Naive thymus-derived CD8-positive, alpha-beta T cell (primary cell): Measurements from ENCODE around the gene IFNA10. TPM values are rescaled to one million over a fixed set of nuclear protein-coding genes. Genes with fewer than 3 reads are reported as not detected.
"Not testable (repeated sequence)": the region's sequence is repeated elsewhere in the genome, so short reads cannot be mapped to it uniquely, and the experiment has no call there.

Experiments
- ATAC-seq, 2 donors: fragments of 150-1000 bp; cut with Tn5 transposase in 1 of 2; sonication (Bioruptor Pico), chemical (Tn5 transposase) in 1 of 2; 1 replicate in 1 of 2; 2 replicates in 1 of 2; pipeline ENCODE4 v1.10.0; 2021; ENCODE audit warnings: mild to moderate bottlenecking in 2 of 2, moderate library complexity in 2 of 2
- POLR2A ChIA-PET: fragments of 350-600 bp; sonication (Branson Sonifier 250); formaldehyde crosslinking; loops from one replicate; lab custom pipeline; 2021; ENCODE audit warnings: antibody characterized with exemption; lab: Charles Lee
- DNase-seq, 10 donors: peaks; one replicate each; pipeline versions ENCODE4 v3.0.0 to v3.0.0-alpha.2; 2020 to 2022
- H3K27ac Mint-ChIP-seq, 10 donors: one replicate each; pipeline ENCODE4 v1.8.0; 2020 to 2022; ENCODE audit warnings: mild to moderate bottlenecking in 10 of 10, mixed read lengths in 10 of 10, moderate library complexity in 4 of 10, inconsistent platforms in 1 of 10
- H3K27me3 Mint-ChIP-seq, 5 donors: one replicate each; pipeline ENCODE4 v1.8.0; 2021 to 2022; ENCODE audit warnings: mixed read lengths in 5 of 5
- H3K36me3 Mint-ChIP-seq, 3 donors: one replicate each; pipeline ENCODE4 v1.8.0; 2020 to 2022; ENCODE audit warnings: mixed read lengths in 3 of 3, mild to moderate bottlenecking in 2 of 3, inconsistent platforms in 1 of 3
- H3K4me1 Mint-ChIP-seq, 4 donors: one replicate each; pipeline ENCODE4 v1.8.0; 2021 to 2022; ENCODE audit warnings: mixed read lengths in 4 of 4
- H3K4me3 Mint-ChIP-seq, 10 donors: one replicate each; pipeline ENCODE4 v1.8.0; 2020 to 2022; ENCODE audit warnings: mild to moderate bottlenecking in 10 of 10, mixed read lengths in 10 of 10, moderate library complexity in 6 of 10, inconsistent platforms in 1 of 10
- H3K9me3 Mint-ChIP-seq, 9 donors: one replicate each; pipeline ENCODE4 v1.8.0; 2020 to 2022; ENCODE audit warnings: mixed read lengths in 9 of 9, mild to moderate bottlenecking in 3 of 9, inconsistent platforms in 1 of 9, moderate library complexity in 1 of 9
- polyA plus RNA-seq, 3 donors: library from polyadenylated mRNA; unstranded; fragments of 300-500 nt; fragmentation: Illumina TruSeq; gene quantifications; one replicate each; pipeline ENCODE4 v1.2.3, GENCODE V29; 2021
- total RNA-seq, 8 experiments: library from RNA in 2 of 8; stranded (reverse) in 2 of 8; gene quantifications; one replicate each; pipeline ENCODE4 v1.2.3 and lab custom pipeline; 2021 to 2026

IFNA10 gene
- not detected for total RNA-seq
- not detected for polyA plus RNA-seq
- 0 reads per million in 6 experiments for total RNA-seq (lab: John Stamatoyannopoulos, UW)

DNA sequence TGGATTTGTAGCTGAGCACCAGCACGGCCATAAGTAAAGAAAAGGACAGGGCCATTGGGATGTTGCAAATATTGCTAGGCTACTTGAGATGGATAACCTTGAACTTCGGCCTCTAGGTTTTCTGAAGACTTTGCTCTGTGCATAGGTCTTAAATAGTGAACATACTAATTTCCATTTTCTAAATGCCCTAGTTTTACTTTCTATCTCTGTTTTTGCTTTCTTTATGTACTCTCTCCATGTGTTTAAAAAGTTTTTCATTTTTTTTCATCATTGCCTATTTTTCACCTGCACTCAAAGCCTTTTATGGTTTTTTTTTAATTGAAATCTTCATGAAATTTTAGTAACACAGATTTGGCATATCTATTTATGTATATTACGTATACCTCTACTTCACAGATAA lies at the start of gene IFNA10:
Gene IFNA10 (minus strand): TSS at position 101 of the 400 bp plus-strand sequence. CDS start 46 bp downstream, at position 55.
- H3K4me3 Mint-ChIP-seq, H3K4me1 Mint-ChIP-seq, H3K9me3 Mint-ChIP-seq, H3K36me3 Mint-ChIP-seq, H3K27ac Mint-ChIP-seq, POLR2A ChIA-PET, DNase-seq, ATAC-seq: not testable (repeated sequence)
- peaks cover 3 to 19% (median 14%) of the 10 kb centered on the region in 5 donors for H3K27me3 Mint-ChIP-seq

DNA sequence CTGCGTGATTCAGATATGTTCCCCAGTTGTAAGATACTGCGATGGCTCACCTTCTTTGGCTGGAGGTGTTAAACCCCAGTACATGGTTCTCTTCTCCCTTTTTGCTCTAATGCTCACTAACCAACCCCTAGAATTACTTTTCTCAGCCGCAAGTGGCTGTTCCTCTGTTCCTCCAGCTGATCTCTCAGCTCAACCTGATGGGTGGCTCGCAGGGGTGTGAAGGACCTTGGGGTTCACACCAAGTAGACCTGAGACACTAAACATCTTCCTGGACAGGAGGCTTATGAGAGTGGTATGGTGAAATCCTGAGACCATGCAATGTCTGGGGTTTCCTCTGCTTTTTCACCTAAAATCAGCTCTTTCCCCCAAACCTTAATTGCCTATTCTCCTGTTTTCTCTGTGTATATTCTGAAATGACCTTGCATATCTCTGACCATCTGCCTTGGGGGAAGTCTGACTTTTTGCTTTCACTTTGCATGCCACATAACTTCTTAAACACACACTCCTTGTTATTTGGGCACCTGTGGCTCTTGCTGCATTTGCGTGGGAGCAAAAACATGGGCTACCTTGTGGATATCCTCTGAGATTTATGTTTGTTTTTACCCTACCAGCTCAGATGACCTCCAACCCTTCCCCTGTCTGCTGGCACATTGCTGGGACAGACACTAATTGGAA lies 48.7 kb upstream of the IFNA10 start:
- ATAC-seq (no peak), DNase-seq (no peak)
- POLR2A ChIA-PET, result no interaction called here
- H3K27me3 Mint-ChIP-seq, result peaks cover 0 to 11% (median 3%) of the 10 kb centered on the region in 5 donors
- H3K9me3 Mint-ChIP-seq, result no peaks in the 10 kb centered on the region
- H3K36me3 Mint-ChIP-seq, result no peaks in the 10 kb centered on the region
- peak overlapping the region in 1 of 10 donors; percentile 9 for H3K27ac Mint-ChIP-seq
- H3K4me3 Mint-ChIP-seq, result no peak overlapping the region
- peaks cover 6 to 8% (median 7%) of the 10 kb centered on the region in 4 donors for H3K4me1 Mint-ChIP-seq

DNA sequence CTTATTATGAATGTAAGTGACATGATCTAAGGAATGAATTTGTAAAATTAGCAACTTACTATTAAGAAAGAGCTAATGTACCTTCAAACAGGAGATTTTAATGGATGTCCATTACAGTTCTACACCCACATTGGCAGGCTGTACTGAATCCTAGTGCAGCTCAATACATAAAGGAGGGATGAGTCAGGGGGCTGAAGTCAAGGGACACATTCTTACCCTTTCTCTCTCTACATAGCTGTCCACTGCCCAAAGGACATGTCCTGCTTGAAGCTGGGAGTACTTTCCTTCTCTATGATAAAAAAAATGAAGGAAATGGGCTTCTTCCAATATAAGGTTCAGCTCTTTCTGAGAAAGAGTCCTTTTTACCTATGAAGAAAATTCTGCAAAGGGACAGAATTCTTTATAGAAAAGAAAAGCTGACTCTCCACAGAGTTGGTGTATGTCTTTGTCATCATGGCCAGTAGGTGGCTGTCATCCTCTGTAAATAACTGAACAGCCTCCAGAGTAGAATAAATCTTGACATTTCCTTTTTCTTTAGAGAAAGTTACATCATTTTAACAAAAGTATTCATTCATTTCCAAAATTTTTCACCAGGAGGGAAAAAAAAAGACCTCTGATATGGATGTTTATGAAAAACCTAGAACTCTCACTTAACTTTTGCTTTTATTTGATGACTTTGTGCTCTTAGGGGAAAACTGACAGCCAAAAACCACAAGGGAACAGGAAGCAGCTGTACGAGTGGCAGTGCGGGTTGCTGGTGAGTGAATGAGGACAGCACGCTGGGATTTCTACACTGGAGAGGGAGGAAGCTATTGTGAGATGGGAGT lies 46.0 kb upstream of the IFNA10 start:
- DNase-seq (peak in 3 of 10 donors; percentile 3 to 29 (median 18)), ATAC-seq (peak; percentile 72 to 79)
- H3K36me3 Mint-ChIP-seq, result no peaks in the 10 kb centered on the region
- peaks cover 0 to 11% (median 6%) of the 10 kb centered on the region in 5 donors for H3K27me3 Mint-ChIP-seq
- peak overlapping the region in 5 of 10 donors; percentile 1 to 67 (median 24) for H3K4me3 Mint-ChIP-seq
- no peaks in the 10 kb centered on the region for H3K9me3 Mint-ChIP-seq
- H3K27ac Mint-ChIP-seq, result peak overlapping the region in 2 of 10 donors; percentile 46 to 87
- H3K4me1 Mint-ChIP-seq, result peaks cover 6 to 8% (median 7%) of the 10 kb centered on the region in 4 donors
- POLR2A ChIA-PET, result interaction anchor here (0.6 kb wide), 1 partner anchor 306 kb away, joined by 3 read pairs; no protein-coding TSS in a partner anchor

DNA sequence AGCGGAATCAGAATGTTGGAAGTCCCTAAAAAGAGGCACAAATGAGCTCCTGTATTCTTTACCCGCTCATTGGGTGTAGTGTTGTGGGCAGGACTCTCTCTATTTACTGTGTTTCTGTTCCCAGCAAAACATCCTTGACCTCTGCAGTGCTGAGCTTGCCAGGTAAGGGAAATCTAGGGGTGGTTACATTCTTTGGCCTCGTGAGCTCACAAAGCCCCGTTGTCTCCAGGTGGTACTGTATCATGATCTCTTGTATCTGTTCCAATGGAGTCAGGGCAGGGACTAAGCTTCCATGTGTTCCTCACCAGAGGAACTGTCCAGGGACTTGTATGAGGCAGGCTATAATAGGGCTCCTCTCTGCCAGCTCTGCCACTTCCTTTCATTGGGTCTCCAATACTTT lies 44.7 kb upstream of the IFNA10 start:
- DNase-seq (no peak), ATAC-seq (no peak)
- no peaks in the 10 kb centered on the region for H3K9me3 Mint-ChIP-seq
- no peak overlapping the region for H3K27ac Mint-ChIP-seq
- peaks cover 6 to 8% (median 7%) of the 10 kb centered on the region in 4 donors for H3K4me1 Mint-ChIP-seq
- no peaks in the 10 kb centered on the region for H3K36me3 Mint-ChIP-seq
- H3K27me3 Mint-ChIP-seq, result peaks cover 0 to 11% (median 4%) of the 10 kb centered on the region in 5 donors
- POLR2A ChIA-PET, result no interaction called here
- no peak overlapping the region for H3K4me3 Mint-ChIP-seq

DNA sequence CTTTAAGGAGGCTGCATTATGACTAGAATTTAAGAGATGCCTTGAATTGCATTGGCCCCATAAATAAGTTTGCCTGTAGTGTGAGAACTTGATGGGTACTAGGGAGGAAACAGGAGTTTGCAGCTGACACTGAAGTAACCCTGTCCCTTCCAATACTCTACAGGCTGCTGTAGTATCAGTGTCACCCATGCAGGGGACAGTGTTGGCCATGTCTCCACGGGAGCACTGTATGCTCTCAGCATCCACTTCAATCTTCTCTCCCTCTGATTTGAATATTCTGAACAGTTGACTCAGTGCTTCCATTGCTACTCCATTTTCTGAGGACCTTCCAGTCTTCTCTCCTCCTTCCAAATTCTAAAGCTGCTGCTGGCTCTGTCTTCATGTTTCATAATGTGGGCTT lies 44.2 kb upstream of the IFNA10 start:
- POLR2A ChIA-PET, result no interaction called here
- no peaks in the 10 kb centered on the region for H3K36me3 Mint-ChIP-seq
- H3K27ac Mint-ChIP-seq, result no peak overlapping the region
- no peak for ATAC-seq
- peaks cover 0 to 11% (median 4%) of the 10 kb centered on the region in 5 donors for H3K27me3 Mint-ChIP-seq
- H3K4me1 Mint-ChIP-seq, result peaks cover 6 to 8% (median 7%) of the 10 kb centered on the region in 4 donors
- H3K9me3 Mint-ChIP-seq, result no peaks in the 10 kb centered on the region
- no peak for DNase-seq
- no peak overlapping the region for H3K4me3 Mint-ChIP-seq

DNA sequence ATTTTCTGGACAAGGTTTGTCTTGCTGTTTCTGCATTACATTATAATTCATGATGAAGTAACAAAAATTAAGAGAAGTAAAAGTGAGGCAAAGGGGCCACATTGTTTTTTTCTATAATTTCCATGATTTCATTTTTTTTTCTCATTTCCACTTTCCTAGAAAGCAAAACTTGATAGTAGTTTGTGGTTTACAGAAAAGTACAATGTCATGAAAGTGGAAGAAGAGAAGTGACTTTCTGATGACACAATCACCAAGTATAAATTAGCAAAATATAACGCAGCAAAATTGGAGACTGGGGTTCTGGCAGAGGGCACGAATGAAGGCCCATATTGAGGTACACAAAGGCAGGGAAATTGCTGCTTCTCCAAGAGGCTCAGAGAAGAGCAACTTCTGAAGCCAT lies 37.9 kb upstream of the IFNA10 start:
- no peak overlapping the region for H3K4me3 Mint-ChIP-seq
- no peaks in the 10 kb centered on the region for H3K9me3 Mint-ChIP-seq
- no peak overlapping the region for H3K27ac Mint-ChIP-seq
- ATAC-seq (no peak), DNase-seq (no peak)
- H3K36me3 Mint-ChIP-seq, result peaks cover 0 to 1% (median 0%) of the 10 kb centered on the region in 3 donors
- POLR2A ChIA-PET, result no interaction called here
- peaks cover 2 to 20% (median 8%) of the 10 kb centered on the region in 5 donors for H3K27me3 Mint-ChIP-seq
- no peaks in the 10 kb centered on the region for H3K4me1 Mint-ChIP-seq

DNA sequence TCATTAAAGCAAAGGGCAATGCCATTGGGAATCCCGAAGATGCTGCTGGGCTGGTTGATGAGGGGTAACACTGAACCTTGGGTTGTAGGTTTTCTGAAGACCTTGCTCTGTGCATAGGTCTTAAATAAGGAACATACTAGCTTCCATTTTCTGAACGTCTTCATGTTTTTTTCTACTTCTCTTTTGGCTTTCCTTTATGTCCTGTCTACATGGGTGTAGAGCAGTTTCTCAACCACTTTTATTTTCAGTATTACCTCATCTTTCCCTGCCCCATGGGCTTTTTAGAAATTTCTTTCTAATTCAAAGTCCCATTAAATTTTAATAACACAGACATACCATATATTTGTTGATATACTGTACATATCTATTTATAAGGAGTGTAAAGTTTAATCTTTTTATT lies 33.0 kb upstream of the IFNA10 start, which contains the start of gene IFNA14:
Gene IFNA14 (minus strand): TSS at position 95 of the 400 bp plus-strand sequence. CDS start 70 bp downstream, at position 25.
- Mint-ChIP-seq H3K9me3 (no peaks in the 10 kb centered on the region), H3K4me1 (peaks cover 3 to 13% (median 9%) of the 10 kb centered on the region in 4 donors), H3K27ac (no peak within 1 kb of the TSS), H3K27me3 (peaks cover 5 to 20% (median 8%) of the 10 kb centered on the region in 5 donors), H3K4me3 (no peak within 1 kb of the TSS), H3K36me3 (no peaks in the 10 kb centered on the region)
- POLR2A ChIA-PET, result no interaction called here
- DNase-seq (no peak), ATAC-seq (no peak)

DNA sequence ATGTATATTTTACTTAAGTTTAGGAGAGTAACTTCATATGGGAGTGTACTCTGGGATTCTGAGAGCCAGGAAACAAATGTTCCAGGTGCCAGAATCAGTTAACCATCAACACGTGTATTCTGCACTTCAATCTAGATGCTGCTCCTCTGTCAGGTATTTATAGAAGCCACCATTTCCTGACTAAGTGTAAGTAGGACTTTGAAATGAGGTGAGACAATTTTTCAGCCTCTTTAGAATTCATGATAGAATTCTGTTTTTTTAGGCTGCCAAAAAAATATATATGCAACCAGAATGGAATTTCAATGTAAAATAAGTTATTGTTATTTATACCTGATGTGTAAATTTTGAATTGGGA lies 29.4 kb upstream of the IFNA10 start:
- H3K4me3 Mint-ChIP-seq, result peak overlapping the region in 8 of 10 donors; percentile 23 to 76 (median 58)
- ATAC-seq, DNase-seq, H3K36me3 Mint-ChIP-seq, POLR2A ChIA-PET, H3K9me3 Mint-ChIP-seq: not testable (repeated sequence)
- H3K27me3 Mint-ChIP-seq, result peaks cover 0 to 10% (median 3%) of the 10 kb centered on the region in 5 donors
- peak overlapping the region in 3 of 10 donors; percentile 53 to 79 (median 70) for H3K27ac Mint-ChIP-seq
- peaks cover 3 to 13% (median 9%) of the 10 kb centered on the region in 4 donors for H3K4me1 Mint-ChIP-seq

DNA sequence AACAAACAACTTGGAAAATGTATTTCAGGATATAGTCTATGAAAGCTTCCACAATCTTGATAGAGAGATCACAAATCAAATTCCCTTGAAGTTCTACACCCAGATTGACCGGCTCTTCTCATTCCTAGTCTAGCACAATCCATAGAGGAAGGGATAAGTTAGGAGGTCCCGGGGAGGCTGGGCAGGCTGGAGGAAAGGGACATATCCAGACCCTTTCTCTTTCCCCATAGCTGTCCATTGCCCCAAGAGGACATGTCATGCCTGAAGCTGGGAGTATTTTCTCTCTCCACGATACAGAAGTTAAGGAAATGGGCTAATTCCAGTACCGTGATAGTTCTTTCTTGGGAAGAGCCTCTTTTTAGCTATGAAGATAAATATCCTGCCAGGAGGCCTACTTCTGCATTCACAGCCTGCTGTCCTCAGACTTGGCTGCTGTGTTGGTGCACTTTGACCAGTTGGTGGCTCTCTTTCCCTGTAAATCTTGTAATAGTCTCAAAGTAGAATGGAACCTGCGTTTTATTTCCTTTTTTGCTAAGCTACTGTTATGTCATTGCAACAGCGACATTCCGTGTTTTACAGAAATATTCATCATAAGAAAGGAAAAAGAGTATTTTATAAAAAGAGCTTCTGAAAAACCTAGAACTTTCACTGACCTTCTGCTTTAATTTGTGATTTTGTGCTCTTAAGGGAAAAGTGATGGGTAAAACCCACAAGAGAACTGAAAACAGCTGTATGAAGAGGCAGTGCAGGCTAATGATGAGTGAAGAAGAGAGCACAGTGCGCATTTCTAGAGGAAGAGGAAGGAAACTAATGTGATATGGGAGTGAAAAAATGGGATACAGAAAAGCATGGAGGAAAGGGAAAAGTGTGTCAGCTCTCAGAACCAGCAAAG lies 28.8 kb upstream of the IFNA10 start:
- ATAC-seq (peak; percentile 83 to 87), DNase-seq (peak in 5 of 10 donors; percentile 20 to 56 (median 38))
- POLR2A ChIA-PET, H3K36me3 Mint-ChIP-seq, H3K9me3 Mint-ChIP-seq: not testable (repeated sequence)
- Mint-ChIP-seq H3K4me3 (peak overlapping the region; percentile 22 to 76 (median 58)), H3K27me3 (peaks cover 0 to 10% (median 3%) of the 10 kb centered on the region in 5 donors), H3K27ac (peak overlapping the region in 6 of 10 donors; percentile 3 to 79 (median 48)), H3K4me1 (peaks cover 3 to 13% (median 9%) of the 10 kb centered on the region in 4 donors)

DNA sequence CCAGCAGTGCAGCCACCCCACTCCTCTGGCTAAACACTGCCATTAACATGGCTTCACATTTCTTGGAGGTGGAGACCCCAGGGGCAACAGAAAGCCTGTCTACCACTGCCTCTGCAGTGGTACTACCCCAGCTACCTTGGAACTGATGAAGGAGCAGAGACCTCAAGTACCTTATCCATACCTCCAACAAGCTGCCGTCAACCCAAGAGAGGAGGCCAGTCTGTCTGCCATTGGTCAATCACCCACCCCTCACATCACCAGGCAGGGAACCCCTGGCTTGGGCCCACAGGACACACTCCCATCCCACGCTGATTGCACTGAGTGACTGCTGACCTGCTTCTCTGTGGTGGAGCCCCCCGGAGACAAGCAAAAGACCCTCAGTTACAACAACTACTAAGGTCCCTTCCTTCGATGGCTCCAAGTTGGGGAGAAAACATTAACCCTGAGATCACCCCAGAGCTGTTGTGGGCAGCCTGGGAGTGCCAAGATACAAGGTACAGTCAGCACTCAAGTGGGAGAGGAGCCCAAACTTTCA lies 27.3 kb upstream of the IFNA10 start:
- H3K4me1 Mint-ChIP-seq, result peaks cover 3 to 13% (median 9%) of the 10 kb centered on the region in 4 donors
- no peak overlapping the region for H3K27ac Mint-ChIP-seq
- H3K36me3 Mint-ChIP-seq, result no peaks in the 10 kb centered on the region
- no peak overlapping the region for H3K4me3 Mint-ChIP-seq
- no peaks in the 10 kb centered on the region for H3K9me3 Mint-ChIP-seq
- DNase-seq, result no peak
- no peak for ATAC-seq
- peaks cover 0 to 10% (median 2%) of the 10 kb centered on the region in 5 donors for H3K27me3 Mint-ChIP-seq
- POLR2A ChIA-PET, result no interaction called here

DNA sequence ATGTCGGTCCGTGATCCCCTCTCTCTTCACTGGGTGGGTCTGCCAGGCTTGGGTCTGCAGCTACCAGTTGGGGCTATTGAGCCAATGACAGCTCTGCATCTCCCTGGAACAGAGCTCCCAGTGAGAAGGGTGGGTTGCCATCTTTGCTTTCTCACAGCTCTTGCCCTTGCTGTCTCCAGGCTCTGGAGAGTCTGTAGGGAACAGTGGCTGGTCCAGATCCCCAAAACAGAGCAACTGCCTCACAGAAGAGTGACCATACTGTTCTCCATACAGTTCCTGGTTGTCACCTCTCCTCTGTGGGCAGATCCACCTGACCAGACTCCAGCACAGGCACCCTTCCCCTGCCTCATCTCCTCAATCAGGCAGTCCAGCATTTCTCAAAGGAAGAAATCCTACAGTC lies 26.3 kb upstream of the IFNA10 start:
- POLR2A ChIA-PET, result no interaction called here
- Mint-ChIP-seq H3K27ac (peak overlapping the region in 1 of 10 donors; percentile 30), H3K27me3 (peaks cover 0 to 7% (median 2%) of the 10 kb centered on the region in 5 donors), H3K4me3 (no peak overlapping the region), H3K36me3 (no peaks in the 10 kb centered on the region), H3K4me1 (peaks cover 3 to 13% (median 9%) of the 10 kb centered on the region in 4 donors), H3K9me3 (no peaks in the 10 kb centered on the region)
- DNase-seq (no peak), ATAC-seq (no peak)

DNA sequence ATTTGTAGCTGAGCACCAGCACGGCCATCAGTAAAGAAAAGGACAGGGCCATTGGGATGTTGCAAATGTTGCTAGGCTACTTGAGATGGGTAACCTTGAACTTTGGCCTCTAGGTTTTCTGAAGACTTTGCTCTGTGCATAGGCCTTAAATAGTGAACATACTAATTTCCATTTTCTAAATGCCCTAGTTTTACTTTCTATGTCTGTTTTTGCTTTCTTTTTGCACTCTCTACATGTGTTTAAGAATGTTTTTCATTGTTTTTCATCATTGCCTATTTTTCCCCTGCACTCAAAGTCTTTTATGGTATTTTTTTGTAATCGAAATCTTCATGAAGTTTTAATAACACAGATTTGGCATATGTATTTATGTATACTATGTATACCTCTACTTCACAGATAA lies 21.2 kb upstream of the IFNA10 start, which contains the start of gene IFNA17:
Gene IFNA17 (minus strand): TSS at position 101 of the 400 bp plus-strand sequence. CDS start 49 bp downstream, at position 52.
- Mint-ChIP-seq H3K27ac (no peak within 1 kb of the TSS), H3K27me3 (peaks cover 0 to 8% (median 4%) of the 10 kb centered on the region in 5 donors), H3K4me3 (no peak within 1 kb of the TSS), H3K4me1 (peaks cover 0 to 2% (median 0%) of the 10 kb centered on the region in 4 donors), H3K9me3 (peaks cover 0 to 3% (median 0%) of the 10 kb centered on the region in 9 donors), H3K36me3 (no peaks in the 10 kb centered on the region)
- ATAC-seq, result no peak
- no peak for DNase-seq
- POLR2A ChIA-PET, result no interaction called here
